HG03565 (cell line): ENCODE measurements around the gene WDR54.
A peak's percentile ranks its signal among the peaks of the same experiment; 100 is the strongest.
"Not testable (repeated sequence)": the region's sequence is repeated elsewhere in the genome, so short reads cannot be mapped to it uniquely, and the experiment has no call there.

ENCODE experiments used
- ATAC-seq: cut with Tn5 transposase; IDR thresholded peaks from one replicate; pipeline ENCODE4 v1.9.1; 2021; ENCODE audit warnings: mild to moderate bottlenecking, moderate library complexity; ENCODE audit not compliant: unreplicated experiment

WDR54 gene

DNA sequence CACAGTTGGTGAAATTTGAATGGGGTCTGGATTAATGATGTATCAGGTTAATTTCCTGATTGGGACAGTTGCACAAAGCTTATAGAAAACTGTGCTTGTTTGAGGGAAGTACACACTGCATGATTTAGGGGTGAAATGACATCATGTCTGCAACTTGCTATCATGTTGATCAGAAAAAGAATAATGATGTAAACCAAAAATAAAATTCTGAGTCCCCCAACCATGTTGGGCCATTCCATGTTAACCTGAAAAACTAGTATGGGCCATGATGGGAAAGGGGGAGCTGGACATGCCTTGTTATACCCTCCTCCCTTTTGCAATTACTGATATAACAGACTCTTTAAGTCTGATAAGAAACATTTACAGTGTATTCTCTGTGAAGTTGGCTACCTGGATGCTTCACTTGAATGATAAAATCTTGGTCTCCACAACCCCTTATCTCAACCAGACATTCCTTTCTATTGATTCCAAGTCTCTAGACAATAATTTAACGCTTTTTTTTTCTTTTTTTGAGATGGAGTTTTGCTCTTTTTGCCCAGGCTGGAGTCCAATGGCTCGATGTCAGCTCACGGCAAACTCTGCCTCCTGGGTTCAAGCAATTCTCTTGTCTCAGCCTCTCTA, 29.1 kb downstream of the WDR54 start:
- no peak for ATAC-seq

DNA sequence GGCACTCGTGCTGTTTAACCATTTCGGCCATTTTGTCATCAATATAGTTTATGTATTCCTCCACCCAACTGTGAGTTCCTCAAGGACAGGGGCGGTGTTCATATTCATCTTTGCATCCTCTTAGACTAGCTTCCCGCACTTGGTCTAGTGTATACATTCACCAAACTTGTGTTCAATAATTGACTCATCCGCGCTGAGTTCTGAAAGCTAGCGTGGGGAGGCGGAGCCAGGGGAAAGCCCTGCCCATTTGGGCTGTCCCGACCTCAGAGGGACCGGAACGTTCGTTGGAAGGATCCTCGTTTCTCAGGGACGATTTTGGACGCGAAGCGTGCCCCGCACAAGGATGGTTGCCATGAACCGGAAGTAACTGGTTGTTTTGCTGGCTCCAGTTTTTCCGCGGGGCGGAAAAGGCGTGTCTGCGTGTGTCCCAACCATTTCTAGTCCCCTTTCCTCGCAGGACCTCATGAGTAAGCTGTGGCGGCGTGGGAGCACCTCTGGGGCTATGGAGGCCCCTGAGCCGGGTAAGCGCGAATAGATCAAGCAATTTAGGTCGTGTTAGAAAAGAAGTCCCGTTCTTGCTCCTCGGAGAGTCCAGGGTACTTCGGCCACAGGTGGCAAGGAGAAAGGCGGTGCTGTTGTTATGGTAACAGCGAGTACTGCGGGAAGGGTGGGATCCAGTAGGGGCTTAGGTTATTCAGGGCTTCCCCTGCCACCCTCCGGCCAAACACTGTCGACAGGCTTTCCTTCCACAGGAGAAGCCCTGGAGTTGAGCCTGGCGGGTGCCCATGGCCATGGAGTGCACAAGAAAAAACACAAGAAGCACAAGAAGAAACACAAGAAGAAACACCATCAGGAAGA, 33.4 kb downstream of the WDR54 start, which contains the start of gene INO80B:
TSS of gene INO80B (plus strand) at position 434 of the 858 bp plus-strand sequence. CDS start at position 464, 30 bp downstream.
- ATAC-seq: peak; percentile 53

DNA sequence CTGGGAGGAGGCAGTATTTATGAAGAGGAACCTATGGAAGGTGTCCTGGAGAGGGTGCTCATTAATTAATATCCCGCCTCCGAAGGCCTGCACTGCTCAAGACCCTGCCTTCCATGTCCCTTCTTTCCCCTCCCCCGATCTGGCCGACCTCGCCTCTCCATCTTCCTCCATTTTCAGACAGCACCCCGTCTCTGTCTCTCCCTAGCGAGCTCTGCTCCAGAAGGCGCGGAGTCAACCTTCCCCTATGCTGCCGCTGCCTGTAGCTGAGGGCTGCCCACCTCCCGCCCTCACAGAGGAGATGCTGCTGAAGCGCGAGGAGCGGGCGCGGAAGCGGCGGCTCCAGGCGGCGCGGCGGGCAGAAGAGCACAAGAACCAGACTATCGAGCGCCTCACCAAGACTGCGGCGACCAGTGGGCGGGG, 35.6 kb downstream of the WDR54 start:
- no peak for ATAC-seq

DNA sequence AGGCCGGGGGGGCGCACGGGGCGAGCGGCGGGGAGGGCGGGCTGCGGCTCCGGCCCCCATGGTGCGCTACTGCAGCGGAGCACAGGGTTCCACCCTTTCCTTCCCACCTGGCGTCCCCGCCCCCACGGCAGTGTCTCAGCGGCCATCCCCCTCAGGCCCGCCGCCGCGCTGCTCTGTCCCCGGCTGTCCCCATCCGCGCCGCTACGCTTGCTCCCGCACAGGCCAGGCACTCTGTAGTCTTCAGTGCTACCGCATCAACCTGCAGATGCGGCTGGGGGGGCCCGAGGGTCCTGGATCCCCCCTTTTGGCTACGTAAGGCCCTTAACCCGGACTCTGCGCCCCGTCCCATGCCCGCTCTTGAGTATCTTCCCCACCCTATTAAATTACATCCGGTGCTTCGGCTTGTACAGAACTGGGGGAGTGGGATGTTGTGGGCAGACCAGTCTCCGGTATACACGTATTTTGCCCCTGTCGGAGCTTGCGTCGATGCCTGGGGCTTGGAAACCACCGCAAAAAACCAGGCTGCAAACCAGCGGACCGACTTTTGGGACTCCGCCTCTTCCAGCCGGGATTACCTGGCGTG, 36.1 kb downstream of the WDR54 start:
- ATAC-seq: peak; percentile 15

DNA sequence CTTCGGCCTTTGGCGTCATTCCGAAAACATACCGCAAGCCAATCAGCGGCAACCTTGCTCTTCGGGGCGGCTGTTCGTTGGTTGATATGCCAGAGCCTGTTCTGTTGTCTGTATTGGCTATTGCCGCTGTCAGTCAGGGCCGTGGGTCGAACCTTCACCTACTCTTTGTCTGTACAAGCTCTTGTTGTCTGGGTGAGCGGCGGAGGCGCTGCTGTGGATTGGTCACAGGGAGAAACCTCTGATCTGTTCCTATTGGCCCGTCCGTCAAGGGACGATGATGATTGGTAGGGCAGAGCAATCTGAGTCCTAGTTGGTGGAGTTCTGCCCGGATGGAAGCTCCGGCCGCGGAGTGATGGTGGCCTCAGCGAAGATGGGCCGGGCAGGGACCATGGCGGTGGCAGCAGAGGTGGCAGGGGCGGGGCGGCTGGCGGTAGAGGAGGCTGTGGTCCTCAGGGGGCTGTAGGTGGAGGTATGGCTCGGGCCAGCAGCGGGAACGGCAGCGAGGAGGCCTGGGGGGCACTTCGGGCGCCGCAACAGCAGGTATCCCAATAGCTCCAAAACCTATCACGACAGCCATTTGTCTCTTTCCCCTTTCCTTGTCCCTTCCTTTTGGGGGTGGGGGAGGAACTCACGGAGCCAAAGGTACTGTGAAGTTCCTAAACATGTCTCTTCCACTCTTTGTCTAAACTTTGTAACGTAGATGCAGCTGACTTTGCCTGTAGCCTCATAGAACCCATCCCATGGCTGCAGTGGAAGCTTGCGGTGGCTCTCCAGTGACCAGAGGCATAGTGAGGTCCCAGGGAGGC, 36.8 kb downstream of the WDR54 start, which contains the start of gene WBP1:
TSS of gene WBP1 (plus strand) at position 307 of the 806 bp plus-strand sequence. CDS start at position 472, 165 bp downstream.
- peak; percentile 75 for ATAC-seq

DNA sequence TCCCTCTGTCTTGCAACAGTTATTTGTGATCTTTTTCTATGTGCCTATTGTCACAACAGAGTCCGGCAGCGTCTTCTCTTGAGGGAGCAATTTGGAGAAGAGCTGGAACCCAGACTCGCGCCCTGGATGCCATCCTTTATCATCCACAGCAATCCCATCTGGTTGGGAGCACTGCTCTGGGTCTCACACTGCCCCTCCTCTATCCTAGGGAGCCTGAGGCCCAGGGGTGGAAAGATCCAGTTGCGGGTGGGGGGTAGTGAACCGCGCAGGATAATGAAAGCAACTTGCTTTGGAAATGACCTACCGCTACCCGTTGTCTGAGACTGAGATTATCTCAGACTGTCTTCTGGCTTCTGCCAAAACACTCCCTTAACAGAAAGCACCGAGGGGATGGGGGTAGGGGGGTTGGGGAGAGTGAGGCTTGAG, 37.4 kb downstream of the WDR54 start:
- no peak for ATAC-seq

DNA sequence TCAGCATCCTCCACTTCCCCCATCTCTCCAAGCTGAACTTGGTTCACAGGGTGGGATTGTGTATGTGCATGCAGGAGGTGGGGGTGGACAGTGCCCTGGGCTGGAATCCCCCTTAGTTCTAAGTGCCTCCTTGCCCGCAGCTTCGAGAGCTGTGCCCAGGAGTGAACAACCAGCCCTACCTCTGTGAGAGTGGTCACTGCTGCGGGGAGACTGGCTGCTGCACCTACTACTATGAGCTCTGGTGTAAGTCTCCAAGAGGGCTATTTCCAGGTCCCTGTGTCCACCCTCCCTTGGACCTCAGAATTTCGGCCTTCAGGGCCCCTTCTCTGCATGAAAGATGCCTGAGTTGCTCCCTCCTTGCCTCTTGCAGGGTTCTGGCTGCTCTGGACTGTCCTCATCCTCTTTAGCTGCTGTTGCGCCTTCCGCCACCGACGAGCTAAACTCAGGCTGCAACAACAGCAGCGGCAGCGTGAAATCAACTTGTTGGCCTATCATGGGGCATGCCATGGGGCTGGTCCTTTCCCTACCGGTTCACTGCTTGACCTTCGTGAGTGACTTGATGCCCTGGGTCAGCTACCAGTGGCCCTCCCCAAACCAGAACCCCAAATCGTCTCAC, 38.1 kb downstream of the WDR54 start:
- ATAC-seq: not testable (repeated sequence)

DNA sequence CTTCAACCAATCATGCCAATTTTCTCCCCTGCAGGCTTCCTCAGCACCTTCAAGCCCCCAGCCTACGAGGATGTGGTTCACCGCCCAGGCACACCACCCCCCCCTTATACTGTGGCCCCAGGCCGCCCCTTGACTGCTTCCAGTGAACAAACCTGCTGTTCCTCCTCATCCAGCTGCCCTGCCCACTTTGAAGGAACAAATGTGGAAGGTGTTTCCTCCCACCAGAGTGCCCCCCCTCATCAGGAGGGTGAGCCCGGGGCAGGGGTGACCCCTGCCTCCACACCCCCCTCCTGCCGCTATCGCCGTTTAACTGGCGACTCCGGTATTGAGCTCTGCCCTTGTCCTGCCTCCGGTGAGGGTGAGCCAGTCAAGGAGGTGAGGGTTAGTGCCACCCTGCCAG, 38.7 kb downstream of the WDR54 start:
- ATAC-seq: not testable (repeated sequence)

DNA sequence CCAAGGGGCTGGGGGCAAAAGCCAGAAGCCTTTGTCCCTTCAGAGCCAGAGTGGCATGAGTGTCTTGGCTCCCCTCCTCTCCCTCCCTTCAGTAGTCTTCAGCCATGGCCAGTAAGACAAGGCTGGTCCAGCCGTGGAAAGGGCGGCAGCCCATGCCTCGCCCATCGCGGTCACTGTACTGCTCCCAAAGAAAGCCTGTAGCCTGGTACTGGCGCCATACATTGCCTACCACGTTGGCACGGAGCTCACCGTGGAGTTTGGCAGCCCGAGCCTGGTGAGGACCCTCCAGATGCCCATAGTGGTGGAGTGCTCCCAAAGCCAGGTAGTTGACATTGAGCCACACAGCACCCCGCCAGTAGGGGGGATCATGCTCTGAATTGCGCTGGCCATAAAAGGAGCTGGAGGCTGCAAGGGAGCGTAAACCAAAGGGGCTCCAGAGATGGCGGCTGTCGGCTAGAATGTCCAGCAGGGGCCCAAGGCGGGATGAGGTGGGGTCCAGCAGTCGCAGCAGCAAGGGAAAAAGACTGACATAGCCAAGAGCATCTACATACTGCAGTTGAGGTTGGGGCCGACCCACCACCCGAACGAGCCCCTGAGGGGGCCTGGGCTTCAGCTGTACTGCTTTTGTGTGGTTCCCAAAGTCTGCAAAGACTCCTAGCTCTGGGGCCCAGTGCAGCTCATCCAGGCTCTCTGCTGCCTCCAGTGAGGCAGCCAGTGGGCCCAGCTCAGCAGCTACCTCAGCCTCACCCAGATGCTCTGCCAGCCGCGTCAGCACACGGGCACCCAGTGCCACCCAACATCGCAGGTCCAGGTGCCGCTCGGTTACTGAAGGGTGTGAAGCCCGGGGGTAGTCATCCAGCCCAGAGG, 39.9 kb downstream of the WDR54 start:
- no peak for ATAC-seq

DNA sequence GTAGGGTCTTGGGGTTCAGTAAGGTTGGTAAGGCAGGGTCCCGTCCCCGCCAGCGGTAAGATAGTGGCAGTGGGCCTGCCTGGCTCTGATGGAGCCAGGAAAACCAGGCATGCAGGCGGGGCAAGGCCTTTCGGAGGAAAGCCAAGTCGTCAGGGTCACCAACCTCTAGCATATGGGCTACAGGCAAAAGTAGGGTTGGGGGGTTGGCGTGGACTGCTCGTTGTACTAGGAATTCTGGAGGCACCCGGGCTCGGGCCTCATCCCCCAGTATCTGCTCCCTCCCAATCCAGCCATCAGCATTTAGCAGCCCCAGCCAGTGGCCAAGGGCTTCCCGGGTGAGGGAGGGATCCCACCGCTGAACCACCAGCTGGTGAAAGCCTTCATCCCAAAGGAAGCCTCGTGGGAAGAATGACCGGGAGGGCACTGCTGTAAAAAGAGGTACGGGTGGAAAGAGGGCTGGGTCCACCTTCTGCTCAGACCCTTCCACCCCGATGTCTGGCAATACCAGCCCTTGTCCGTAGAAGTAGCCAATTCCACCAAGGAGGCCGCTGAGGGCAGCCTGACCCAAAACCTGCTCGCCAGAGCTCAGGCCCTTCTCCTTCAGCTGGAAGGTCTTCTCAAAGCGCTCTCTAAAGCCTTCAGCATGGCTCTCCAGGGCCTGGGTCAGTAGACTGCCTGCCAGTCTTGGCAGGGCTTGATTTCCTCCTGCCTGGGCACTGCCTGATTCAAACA, 40.7 kb downstream of the WDR54 start:
- ATAC-seq: no peak

DNA sequence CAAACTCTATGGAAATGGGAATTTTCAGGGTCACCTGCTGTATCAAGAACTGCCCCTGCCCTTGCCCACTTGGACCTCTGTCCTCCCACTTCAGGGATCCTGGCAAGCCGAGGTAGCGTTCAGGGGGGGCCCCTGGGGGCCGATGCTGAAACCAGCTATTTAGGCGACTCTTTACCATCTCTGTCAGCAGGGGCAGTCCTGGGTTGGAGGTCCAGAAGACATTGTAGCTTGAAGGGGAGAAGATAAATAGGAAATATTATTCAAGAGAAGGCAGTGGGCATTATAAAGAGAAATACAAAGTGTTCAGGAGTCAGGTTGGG, 41.2 kb downstream of the WDR54 start:
- ATAC-seq: no peak

DNA sequence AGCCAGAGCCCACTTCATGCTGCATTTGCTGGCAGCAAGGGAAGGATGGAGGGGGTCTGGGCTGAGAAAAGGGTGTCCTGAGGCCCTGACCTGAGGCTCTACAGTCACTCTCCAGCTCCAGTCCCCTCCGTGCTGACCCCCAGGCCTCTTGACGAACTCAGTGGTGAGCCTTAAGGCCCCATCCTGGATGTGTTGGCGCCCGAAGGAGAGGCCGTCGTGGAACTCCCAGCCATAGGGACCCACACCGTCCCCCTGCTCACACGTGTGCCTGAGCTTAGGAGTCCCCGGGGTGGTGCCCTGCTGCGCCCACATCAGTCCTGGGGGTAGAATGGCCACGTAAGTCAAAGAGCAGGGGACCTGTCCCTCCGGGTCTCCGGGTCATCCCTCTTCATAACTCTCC, 42.9 kb downstream of the WDR54 start:
- no peak for ATAC-seq

DNA sequence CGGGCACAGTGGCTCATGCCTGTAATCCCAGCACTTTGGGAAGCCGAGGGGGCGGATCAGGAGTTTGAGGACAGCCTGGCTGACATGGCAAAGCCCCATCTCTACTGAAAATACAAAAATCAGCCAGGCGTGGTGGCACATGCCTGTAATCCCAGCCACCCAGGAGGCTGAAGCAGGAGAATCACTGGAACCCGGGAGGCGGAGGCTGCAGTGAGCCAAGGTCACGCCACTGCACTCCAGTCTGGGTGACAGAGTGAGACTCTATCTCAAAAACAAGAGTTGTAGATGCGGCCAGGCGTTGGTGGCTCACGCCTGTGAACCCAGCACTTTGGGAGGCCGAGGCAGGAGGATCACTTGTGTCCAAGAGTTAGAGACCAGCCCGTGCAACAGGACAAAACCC, 49.2 kb downstream of the WDR54 start:
- not testable (repeated sequence) for ATAC-seq

DNA sequence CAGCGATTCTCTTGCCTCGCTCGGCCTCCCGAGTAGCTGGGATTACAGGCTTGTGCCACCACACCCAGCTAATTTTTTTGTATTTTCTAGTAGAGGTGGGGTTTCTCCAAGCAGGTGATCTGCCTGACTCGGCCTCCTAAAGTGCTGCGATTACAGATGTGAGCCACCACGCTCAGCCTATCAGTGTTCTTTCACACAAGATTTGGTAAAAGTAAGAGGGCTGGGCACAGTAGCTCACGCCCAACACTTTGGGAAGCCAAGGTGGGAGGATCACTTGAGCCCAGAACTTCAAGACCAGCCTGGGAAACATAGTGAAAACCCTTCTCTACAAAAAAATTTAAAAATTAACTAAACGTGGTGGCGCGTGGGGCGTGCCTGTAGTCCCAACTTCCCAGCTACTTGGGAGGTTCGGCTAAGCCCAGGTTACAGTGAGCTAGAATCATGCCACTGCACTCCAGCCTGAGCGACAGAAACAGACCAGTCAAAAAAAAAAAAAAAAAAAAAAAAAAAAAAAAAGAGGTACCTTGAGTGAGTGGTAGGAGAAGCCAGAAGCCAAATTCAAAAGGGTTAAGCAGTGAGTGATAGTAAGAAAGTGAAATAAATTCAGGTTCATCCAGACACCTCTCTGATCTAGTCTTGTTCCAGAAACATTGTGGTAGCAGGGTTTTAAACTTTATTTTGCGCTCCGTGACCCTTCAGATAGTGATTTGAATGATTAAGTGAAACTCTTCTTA, 50.0 kb downstream of the WDR54 start:
- ATAC-seq: peak; percentile 6

DNA sequence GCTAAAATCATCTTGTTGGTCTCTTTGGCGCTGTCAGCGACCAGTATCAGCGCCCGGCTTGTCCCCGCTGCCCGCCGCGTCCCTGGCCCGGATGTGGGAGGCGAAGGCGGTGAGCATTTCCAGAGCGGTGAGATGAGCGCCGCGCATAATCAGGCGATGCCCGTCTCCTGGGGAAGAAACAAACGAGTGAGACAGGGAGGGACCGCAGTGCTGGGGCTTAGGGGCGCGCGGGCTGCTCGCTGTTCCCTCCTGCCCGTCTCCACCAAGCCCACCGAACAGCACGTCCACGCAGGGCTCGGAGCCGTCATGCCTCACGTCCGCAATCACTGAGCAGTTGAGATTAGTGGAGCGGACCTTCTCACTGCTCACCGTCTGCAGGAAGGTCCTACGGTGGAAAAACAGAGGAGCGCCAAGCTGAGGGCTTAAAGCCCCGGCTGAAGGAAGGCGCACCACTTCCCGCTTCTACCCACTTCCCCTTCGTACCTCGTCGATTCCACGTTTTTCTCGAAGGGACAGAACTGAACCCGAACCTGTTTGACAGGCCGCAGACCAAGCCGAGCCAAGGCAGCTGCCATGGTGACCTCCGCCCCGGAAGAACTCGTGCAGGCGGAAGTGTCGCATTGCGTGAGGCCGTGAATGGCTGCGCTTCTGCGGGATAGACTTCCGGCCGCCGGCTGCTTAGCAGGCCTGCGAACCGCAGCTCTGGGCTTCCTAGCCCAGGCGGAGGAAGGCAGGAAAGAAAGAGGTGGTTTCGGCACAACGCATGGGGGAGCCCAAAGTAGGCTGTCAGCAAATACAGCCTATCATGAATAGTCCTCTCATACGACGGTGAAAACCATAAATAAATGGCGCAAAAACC, 50.8 kb downstream of the WDR54 start, which contains the start of gene MRPL53:
TSS of gene MRPL53 (minus strand) at position 595 of the 859 bp plus-strand sequence. CDS start at position 575, 20 bp downstream.
- ATAC-seq: peak; percentile 74

DNA sequence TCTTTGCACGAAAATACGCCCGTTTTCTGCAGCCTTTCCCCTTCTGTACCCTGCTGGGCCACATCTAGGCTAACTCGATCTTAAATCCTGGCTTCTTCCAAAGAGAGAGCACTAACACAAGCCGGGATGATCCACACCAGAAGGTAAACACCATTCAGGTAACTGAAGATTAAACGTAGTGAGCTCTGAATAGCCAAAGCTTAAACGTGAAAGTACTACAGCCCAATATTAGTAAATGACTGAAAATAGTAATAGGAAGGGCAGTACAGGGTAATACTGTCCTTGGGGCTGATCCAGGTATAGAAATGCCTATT, 51.4 kb downstream of the WDR54 start:
- no peak for ATAC-seq

DNA sequence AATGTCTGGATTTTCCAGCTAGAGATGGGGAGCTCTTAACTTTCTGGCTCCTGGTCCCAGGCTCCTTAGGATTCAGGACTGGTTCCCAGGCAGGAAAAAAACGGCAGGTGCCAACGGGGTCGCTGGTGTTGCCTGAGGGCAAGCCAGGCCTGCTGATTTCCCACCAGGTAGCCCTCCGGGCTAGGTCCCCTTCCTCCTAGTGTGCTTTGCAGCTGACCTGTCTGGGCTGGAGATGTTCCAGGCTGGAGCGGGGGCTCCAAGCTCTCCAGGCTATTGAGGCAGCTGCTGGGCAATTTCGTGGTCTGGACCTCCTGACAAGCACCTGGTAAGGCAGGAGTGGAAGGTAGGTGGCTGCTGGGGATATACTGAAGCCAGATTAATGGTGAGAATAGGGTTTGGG, 53.0 kb downstream of the WDR54 start:
- no peak for ATAC-seq
